Activated CD4-positive, alpha-beta T cell treated with anti-CD3 and anti-CD28 coated beads for 48 hours (primary cell): ENCODE data around the gene TRANK1.

ENCODE experiments used
- DNase-seq: peaks from one replicate; pipeline ENCODE4 v3.0.0-alpha.2; 2020

The TRANK1 gene

DNA sequence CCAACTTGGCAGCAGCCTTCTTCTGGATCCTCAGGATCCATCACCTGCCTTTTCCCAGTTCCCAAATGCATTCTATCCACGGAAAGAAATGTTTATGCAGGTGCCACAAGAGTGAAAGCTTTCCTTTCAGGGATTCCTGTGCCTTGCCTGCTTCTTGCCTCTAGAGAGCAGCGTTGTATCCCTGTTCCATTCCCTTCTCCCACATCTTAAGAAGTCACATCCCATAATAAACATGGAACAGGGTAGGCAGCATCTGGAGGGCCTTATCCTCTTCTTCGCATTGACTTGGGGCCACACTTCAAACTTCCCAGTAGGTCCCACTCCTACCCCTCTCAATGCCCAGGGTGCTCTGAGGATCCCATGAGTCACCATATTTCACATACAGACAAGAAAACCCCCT, 107.8 kb downstream of the TRANK1 start:
- DNase-seq, result no peak

DNA sequence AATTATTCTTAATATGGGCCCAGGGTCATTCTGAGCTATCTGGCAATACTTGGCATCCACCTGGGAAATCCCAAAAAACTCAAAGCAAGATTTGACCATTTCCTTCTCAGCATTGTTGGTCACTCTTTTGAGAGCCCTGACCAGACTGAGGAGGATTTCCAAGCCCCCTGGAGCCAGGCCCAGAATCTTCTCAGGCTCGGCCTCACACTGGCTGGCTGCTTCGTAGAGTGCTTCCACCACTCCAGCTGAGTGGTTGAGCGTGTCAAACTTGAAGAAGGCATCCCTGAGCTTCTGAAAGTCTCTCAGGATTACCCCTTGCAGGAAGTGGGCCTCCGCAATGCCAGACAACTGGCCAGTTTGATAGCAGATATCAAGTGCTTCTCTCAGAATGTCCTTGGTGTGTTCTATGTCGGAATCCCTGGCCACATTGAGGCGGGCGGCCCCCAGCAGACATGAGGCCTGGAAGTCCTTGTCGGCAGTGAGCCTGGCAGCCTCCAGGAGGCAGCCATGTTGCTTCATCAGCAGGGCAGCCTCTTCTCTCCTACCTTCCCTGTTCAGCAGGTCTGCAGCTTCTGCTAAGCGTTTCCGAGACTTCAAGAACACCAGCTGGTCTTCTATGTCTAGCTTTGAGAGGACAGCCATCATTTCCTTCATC, 111.6 kb downstream of the TRANK1 start:
- no peak for DNase-seq

DNA sequence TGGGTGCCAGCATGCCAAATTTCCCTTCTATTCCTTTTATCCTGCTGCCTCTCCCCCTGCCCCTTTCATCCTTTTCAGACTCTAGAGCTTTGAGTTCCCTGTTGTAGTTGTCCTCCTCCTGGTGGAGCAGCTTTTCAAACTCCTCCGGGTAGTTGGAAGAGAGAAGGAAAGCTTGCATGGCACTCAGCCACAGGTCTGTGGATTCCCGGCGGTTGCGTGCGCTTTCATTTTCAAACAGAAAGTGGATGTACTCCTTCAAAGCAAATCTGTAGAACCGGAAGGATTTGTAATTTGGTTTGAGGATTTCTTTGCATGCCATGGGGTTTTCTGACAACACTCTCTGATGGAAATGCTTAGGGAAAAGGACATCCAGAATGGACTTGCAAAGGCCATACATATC, 112.4 kb downstream of the TRANK1 start:
- no peak for DNase-seq

DNA sequence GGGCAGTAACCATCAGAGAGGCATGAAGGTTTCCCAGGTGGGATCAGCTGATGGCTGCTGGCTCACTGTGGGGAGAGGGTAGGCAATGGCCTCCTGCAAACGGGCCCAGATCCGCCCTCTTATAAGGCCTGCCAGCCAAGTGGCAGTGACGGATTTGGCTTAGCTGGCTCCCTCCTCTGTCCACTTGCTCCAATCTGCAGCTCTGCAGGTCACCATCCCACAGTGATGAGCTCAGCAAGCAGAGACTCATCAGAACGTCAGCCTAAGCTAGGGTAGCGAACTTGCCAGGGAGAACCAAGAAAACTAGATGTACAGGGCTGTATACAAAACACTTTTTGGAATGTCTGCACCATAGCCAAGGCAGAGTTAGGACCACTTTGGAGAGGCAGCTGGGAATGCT, 117.7 kb downstream of the TRANK1 start:
- DNase-seq, result no peak

DNA sequence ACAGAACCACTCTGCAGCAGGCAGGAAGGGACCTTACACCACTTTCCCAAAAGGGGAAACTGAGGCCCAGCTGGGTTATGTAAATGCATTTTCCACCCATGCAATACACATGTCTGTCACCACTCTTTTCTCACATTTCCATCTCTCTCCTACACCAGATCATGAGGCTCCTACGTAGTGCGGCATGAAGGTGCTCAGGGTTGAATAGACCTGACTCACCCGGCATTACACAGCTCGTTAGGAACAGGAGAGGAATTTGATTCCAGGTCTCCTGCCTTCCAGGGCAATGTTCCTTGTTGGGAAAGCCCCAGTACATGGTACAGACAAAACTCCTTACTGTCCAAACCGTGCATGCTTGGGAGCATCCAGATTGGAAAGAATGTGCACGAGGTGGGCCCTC, 118.6 kb downstream of the TRANK1 start:
- no peak for DNase-seq

DNA sequence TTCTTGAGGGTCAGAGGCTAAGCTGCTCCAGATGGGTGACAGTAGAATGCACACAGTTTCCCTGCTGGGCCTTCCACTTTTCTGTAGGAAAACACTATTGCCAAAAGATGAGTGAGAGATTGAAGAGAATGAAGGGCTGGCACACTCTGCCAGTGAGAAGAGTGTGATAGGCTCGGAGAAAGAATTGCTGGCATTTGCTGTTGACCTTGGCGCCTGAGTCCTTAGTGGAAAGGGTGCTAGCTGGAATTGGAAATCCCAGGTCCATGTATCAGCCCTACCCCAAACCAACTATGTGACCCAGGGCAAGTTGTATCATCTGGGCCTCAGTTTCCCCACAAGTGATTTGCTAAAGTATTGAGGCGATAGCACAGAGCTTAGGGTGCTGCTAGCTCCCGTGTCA, 120.4 kb downstream of the TRANK1 start:
- no peak for DNase-seq

DNA sequence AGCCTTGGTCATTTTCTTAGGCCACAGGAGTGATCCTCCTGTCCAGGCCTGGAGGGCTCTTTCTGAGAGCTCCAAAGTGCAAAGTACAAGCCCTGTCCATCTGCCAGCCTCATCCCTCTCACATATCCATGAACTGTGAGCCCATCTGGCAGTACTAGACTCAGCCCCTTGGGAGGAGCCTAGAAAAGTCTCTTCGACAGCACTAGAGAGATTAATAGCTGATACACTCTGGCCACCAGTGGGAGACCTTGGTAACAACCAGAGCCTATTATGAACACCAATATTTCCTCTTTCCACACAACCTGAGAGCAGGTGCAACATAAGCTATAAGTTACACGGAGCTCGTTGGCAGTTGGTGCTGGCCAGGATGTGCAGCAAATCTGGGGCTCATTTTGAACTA, 121.0 kb downstream of the TRANK1 start:
- DNase-seq, result no peak

DNA sequence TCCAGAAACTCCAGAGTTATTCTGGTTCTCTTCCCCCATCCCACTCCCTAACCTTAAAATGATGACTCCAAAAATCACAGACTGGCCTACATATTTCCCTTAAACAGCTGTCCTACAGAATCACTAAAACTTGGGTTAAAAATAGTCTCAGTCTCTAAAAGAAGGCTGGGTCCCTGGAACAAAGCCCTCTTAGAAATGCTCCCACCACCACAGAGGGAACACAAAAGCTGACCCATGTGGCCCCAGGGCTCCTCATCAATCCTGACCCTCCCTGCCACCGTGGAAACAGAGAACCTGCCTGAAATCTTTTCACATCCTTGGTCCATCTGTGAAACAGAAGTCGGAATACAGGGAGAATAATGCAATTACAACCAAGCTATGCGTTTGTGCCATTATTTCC, 124.8 kb downstream of the TRANK1 start:
- DNase-seq, result no peak

DNA sequence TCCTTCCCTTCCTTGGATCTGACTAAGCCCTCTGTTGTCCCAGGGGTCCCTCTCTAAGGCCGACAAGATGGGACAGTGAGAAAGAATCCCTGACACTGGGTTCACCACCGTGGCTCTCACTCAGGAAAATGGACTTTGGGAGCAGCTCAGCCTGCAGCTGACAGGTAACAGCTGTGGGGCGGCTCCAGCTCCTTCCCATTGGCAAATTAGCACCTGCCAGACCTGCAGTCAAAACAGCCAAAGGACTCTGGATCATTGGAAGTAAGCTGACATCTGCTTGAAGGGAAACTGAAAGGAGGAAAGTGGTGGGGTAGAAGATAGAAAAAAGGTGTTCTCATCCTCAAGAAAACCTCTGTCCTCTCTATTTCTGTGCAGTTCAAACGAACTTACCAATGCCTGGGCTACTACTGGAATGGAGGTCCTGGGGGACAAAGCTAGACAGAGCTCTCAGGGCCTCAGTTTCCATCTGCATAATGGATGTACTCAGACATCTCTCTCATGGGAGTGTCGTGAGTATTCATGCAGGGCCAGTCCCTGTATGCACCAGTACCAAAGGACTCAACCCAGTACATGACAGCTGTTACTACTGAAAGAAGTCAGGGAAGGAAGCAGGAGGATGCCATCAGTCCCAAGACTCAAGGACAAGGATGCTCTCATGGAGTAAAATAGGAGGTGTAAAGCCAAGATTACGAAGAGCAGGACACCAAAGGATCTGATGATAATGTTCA, 126.9 kb downstream of the TRANK1 start:
- DNase-seq, result no peak

- DNase-seq, result no peak
Measured at GRCh38 chr3:36815375-36815774, 129.5 kb downstream of the TRANK1 start.

- DNase-seq, result no peak
Measured at GRCh38 chr3:36814776-36815175, 130.1 kb downstream of the TRANK1 start.

- no peak for DNase-seq
Measured at GRCh38 chr3:36814066-36814717, 130.7 kb downstream of the TRANK1 start.

- no peak for DNase-seq
Measured at GRCh38 chr3:36813305-36813704, 131.5 kb downstream of the TRANK1 start.

GRCh38 chr3:36812240-36812639, 132.6 kb downstream of the TRANK1 start:
- no peak for DNase-seq

- no peak for DNase-seq
Measured at GRCh38 chr3:36811768-36812167, 133.1 kb downstream of the TRANK1 start.

DNA sequence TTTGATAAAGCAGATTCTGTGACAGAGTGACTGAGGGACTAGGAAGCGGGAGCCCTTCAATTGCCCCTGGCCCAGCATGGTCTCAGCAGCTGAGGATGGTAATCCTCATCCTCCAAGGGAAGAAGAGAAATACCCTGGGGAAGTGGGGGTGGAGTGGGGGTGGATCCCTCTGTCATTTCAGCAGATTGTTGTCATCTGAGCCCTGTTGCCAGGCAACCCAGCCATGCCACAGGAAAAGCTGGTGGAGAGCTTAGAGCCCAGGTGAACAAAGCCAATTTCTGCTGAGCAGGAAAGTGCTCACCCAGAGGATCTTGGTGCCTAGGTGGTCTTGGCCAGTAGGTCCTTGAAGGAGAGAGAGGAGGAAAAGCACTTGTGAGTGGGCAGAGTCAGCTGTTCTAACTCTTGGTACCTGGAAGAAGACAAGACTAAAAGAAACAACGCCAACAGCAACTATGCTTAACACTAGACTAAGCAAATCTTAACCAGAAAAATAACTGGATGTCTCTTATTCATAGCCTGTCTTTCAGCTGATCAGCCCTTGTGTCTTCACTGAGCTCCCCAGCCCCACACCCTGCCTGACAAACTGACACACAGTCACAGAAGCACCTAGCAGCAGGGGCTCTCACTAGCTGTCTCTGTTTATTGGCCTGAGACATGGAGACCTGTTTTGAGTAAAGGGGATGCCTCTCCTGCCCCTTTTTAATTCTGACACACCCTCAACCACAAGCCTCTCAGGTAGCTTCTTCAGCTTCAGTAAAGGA, 140.4 kb downstream of the TRANK1 start:
- no peak for DNase-seq

DNA sequence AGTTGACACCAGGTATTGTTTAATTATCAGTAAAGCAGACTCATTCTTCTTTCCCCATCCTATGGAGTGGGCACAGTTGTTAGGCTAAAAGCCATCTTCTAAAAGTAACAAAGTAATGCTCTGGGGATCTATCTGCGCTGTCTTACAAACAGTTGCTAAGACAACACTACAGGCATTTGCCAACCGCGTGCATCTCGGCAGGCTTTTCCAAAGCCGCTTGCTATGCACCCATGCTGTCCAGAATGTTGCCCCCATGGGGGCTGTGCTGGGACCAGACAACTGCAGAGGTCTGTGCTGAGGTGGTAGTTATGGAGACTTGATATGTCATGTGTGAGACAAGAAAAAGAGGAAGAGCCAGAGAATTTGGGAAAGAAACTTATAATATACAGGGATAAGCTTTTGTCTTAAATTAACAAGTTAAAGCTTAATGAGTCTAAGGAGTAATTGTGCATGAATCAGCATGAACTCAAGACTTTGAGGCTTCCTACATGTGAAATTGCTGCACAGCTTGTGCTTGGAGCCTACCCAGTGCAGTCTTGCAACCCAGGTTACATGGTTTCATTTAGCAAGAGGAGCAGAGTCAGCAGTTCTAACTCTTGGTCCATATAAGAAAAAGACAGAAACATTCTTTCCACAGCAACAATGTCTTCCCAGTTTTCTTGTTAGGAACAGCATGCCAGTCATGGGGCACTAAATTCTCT, 141.6 kb downstream of the TRANK1 start:
- DNase-seq, result no peak

DNA sequence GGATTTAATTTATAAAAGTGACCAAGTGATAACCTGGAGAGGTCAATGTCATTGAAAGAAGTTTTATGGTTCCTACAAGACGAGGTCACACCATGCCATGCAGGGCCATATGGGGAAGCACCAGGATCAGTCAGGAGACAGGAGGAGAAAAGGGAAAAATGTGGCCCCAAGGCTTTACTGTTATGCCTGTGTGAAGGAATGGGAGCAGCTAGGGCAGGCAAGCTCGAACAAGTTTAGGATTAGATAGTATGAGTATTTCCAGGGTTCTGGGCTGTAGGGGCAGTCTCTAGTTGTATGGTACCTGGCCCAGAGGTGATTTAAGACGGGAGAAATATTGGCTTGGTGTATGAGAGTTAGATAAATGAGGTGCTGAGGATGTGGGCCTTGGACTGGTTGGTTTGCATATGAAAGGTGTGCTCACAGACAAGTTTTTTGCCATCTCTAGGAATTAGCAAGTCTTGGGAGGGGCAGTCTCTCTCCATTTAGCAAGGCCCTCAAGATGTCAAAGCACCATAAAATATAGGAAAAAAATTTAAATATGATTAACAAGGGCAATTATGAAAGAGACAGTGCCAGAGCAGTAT, 144.2 kb downstream of the TRANK1 start:
- no peak for DNase-seq

GRCh38 chr3:36796881-36797280, 148.0 kb downstream of the TRANK1 start:
- no peak for DNase-seq

DNA sequence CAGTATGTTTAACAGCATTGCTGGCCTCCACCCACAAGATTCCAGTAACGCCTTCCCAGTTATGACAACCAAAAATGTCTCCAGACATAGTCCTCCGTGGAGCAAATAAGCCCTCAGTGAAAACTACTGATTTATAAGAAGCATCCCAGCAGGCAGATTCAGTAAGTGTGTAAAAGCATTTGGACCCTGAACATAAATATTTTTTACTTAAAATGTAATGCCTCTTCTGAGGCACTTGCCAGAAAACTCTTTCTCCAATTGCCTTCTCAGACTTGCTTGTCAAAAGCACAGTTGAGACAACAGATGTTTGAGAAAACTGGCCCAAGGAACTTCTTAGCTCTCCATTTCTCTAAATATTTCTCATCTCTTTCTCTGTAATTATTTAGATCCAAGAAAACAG, 148.7 kb downstream of the TRANK1 start:
- no peak for DNase-seq

- no peak for DNase-seq
Measured at GRCh38 chr3:36795622-36796021, 149.2 kb downstream of the TRANK1 start.

DNA sequence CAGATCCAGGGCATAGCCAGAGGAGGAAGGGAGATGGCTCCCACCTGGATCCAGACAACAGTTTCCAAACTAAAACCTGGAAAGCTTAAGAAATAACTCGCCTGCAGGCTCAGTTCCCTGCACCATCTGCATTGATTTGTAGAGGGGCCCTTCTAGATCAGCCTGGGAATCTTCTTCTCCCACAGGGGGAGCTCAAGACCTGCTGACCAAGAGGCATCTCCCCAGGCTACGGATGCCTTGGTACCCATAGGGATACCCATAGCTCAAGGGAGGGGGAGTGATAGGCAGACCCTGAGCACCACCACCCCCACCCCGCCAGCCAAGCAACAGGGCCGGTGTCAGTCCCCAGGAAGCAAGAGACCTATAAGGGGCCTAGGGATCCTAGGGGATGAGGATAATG, 152.5 kb downstream of the TRANK1 start:
- DNase-seq, result peak; percentile 14

DNA sequence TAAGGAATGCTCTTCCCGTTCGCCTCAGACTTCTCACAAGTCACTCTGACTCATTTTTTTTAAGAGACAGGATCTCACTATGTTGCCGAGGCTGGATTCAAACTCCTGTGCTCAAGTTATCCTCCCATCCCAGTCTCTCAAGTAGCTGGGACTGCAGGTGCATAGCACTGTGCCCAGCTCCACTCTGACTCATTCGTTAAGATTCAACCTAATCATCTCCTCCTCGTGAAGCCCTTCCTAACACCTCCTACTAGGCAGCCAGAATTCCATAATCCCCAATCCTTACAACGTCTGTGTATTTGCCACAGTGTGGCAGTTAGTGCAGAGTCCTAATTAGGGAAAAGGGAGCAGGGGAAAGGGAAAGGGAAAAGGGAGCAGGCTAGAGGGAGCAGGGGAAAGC, 154.1 kb downstream of the TRANK1 start:
- no peak for DNase-seq
